Muscle layer of duodenum (tissue), 2 donors: ENCODE results near the gene EVC2.

ENCODE experiments used
- H3K27ac ChIP-seq: one replicate; pipeline ENCODE4 v1.7.0; 2013; ENCODE audit warnings: mild to moderate bottlenecking, low read length
- H3K27me3 ChIP-seq: one replicate; pipeline ENCODE4 v1.7.0; 2013; ENCODE audit warnings: low read depth, mild to moderate bottlenecking, control low read depth, low read length
- H3K36me3 ChIP-seq, 2 donors: one replicate each; pipeline ENCODE4 v1.7.0; 2013; ENCODE audit warnings: low read length in 2 of 2, control low read depth in 1 of 2, mild to moderate bottlenecking in 1 of 2; ENCODE audit not compliant: insufficient read depth in 2 of 2, control insufficient read depth in 1 of 2
- H3K4me1 ChIP-seq, 2 donors: one replicate each; pipeline ENCODE4 v1.7.0; 2013; ENCODE audit warnings: low read length in 2 of 2, mild to moderate bottlenecking in 2 of 2, control low read depth in 1 of 2, moderate library complexity in 1 of 2; ENCODE audit not compliant: insufficient read depth in 2 of 2, control insufficient read depth in 1 of 2
- H3K4me3 ChIP-seq, 2 donors: one replicate each; pipeline ENCODE4 v1.7.0; 2013; ENCODE audit warnings: low read length in 2 of 2, low read depth in 1 of 2, mild to moderate bottlenecking in 1 of 2
- H3K9me3 ChIP-seq, 2 donors: one replicate each; pipeline ENCODE4 v1.7.0; 2013; ENCODE audit warnings: low read length in 2 of 2, control low read depth in 1 of 2, mild to moderate bottlenecking in 1 of 2; ENCODE audit not compliant: control insufficient read depth in 1 of 2
- donor health status: healthy.

The EVC2 gene

GRCh38 chr4:5636766-5637670 is 71.3 kb downstream of the EVC2 start:
- no peak overlapping the region for H3K4me3 ChIP-seq
- no peaks in the 10 kb centered on the region for H3K9me3 ChIP-seq
- no peak overlapping the region for H3K27ac ChIP-seq
- H3K27me3 ChIP-seq: no peaks in the 10 kb centered on the region
- no peaks in the 10 kb centered on the region for H3K4me1 ChIP-seq
- H3K36me3 ChIP-seq: peaks cover 13 to 21% of the 10 kb centered on the region in 2 donors

GRCh38 chr4:5635826-5636195 is 72.5 kb downstream of the EVC2 start:
- peaks cover 23 to 31% of the 10 kb centered on the region in 2 donors for H3K36me3 ChIP-seq
- H3K4me1 ChIP-seq: no peaks in the 10 kb centered on the region
- H3K27ac ChIP-seq: no peak overlapping the region
- no peaks in the 10 kb centered on the region for H3K27me3 ChIP-seq
- no peak overlapping the region for H3K4me3 ChIP-seq
- H3K9me3 ChIP-seq: no peaks in the 10 kb centered on the region

- no peak overlapping the region for H3K4me3 ChIP-seq
- no peaks in the 10 kb centered on the region for H3K4me1 ChIP-seq
- H3K36me3 ChIP-seq: peaks cover 20 to 49% of the 10 kb centered on the region in 2 donors
- H3K27ac ChIP-seq: no peak overlapping the region
- H3K27me3 ChIP-seq: no peaks in the 10 kb centered on the region
- no peaks in the 10 kb centered on the region for H3K9me3 ChIP-seq
These were observed 75.8 kb downstream of the EVC2 start for GRCh38 chr4:5632571-5632970.

- Histone ChIP-seq H3K4me3 (no peak overlapping the region), H3K27me3 (no peaks in the 10 kb centered on the region), H3K9me3 (no peaks in the 10 kb centered on the region), H3K4me1 (no peaks in the 10 kb centered on the region), H3K36me3 (peaks cover 22 to 51% of the 10 kb centered on the region in 2 donors), H3K27ac (no peak overlapping the region)
These were observed 76.3 kb downstream of the EVC2 start for GRCh38 chr4:5632066-5632440.

GRCh38 chr4:5631352-5632065 is 76.8 kb downstream of the EVC2 start:
- no peaks in the 10 kb centered on the region for H3K9me3 ChIP-seq
- no peak overlapping the region for H3K27ac ChIP-seq
- H3K4me3 ChIP-seq: no peak overlapping the region
- H3K27me3 ChIP-seq: no peaks in the 10 kb centered on the region
- H3K4me1 ChIP-seq: no peaks in the 10 kb centered on the region
- peaks cover 22 to 56% of the 10 kb centered on the region in 2 donors for H3K36me3 ChIP-seq

GRCh38 chr4:5630762-5631161 is 77.6 kb downstream of the EVC2 start:
- Histone ChIP-seq H3K27me3 (no peaks in the 10 kb centered on the region), H3K4me3 (no peak overlapping the region), H3K9me3 (no peaks in the 10 kb centered on the region), H3K36me3 (peaks cover 22 to 59% of the 10 kb centered on the region in 2 donors), H3K4me1 (no peaks in the 10 kb centered on the region), H3K27ac (no peak overlapping the region)

- Histone ChIP-seq H3K9me3 (no peaks in the 10 kb centered on the region), H3K36me3 (peaks cover 27 to 71% of the 10 kb centered on the region in 2 donors), H3K4me1 (no peaks in the 10 kb centered on the region), H3K27ac (no peak overlapping the region), H3K27me3 (no peaks in the 10 kb centered on the region), H3K4me3 (no peak overlapping the region)
These were observed 78.8 kb downstream of the EVC2 start for GRCh38 chr4:5629542-5629941.

- H3K27ac ChIP-seq: no peak overlapping the region
These were observed 81.4 kb downstream of the EVC2 start for GRCh38 chr4:5626913-5627312.

GRCh38 chr4:5622596-5622995 is 85.8 kb downstream of the EVC2 start:
- no peaks in the 10 kb centered on the region for H3K27me3 ChIP-seq
- H3K4me1 ChIP-seq: no peaks in the 10 kb centered on the region
- no peaks in the 10 kb centered on the region for H3K9me3 ChIP-seq
- H3K36me3 ChIP-seq: peaks cover 24 to 63% of the 10 kb centered on the region in 2 donors
- H3K27ac ChIP-seq: no peak overlapping the region
- H3K4me3 ChIP-seq: no peak overlapping the region

More at GRCh38 chr4:5626913-5627312, 81.4 kb downstream of the EVC2 start:
- H3K9me3 ChIP-seq: no peaks in the 10 kb centered on the region
- no peaks in the 10 kb centered on the region for H3K4me1 ChIP-seq
- peaks cover 30 to 88% of the 10 kb centered on the region in 2 donors for H3K36me3 ChIP-seq
- H3K27me3 ChIP-seq: no peaks in the 10 kb centered on the region
- H3K4me3 ChIP-seq: no peak overlapping the region

- Histone ChIP-seq H3K27me3 (no peaks in the 10 kb centered on the region), H3K9me3 (no peaks in the 10 kb centered on the region), H3K4me1 (no peaks in the 10 kb centered on the region), H3K27ac (no peak overlapping the region), H3K4me3 (no peak overlapping the region), H3K36me3 (peaks cover 19 to 63% of the 10 kb centered on the region in 2 donors)
These were observed 88.3 kb downstream of the EVC2 start for GRCh38 chr4:5619913-5620625.
